Fibroblast of mammary gland (primary cell): ENCODE measurements around the gene SLC38A8.

ENCODE experiments used
- DNase-seq: peaks from one replicate; pipeline ENCODE4 v3.0.0-alpha.2; 2010; ENCODE audit warnings: low read depth
- H3K4me3 ChIP-seq: 2 replicates; pipeline ENCODE4 v1.5.1; 2011; ENCODE audit warnings: low read depth, mild to moderate bottlenecking, low read length, moderate library complexity; ENCODE audit not compliant: control insufficient read depth
- CTCF ChIP-seq: conservative IDR thresholded peaks from 2 replicates; pipeline ENCODE4 v1.5.1; 2011; ENCODE audit warnings: low read depth, low read length, inconsistent platforms; ENCODE audit not compliant: control insufficient read depth, insufficient read depth

SLC38A8 gene

DNA sequence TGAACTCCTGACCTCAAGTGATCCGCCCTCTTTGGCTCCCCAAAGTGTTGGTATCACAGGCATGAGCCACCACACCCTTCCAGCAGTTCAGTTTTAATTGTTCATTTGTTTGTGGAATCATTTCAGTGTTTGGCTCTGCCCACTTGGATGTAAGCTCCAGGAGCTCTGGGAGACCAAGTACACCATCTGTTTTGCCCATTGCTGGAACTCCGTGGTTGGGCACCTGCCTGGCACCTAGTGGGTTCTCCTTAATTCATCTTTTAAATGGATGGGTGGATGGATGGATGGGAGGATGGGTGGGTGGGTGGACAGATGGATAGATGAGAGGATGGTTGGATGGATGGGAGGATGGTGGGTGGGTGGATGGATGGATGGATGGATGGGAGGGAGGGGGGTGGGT lies 75.5 kb downstream of the SLC38A8 start:
- TF ChIP-seq CTCF: no peak
- DNase-seq: no peak
- no peak overlapping the region for H3K4me3 ChIP-seq

DNA sequence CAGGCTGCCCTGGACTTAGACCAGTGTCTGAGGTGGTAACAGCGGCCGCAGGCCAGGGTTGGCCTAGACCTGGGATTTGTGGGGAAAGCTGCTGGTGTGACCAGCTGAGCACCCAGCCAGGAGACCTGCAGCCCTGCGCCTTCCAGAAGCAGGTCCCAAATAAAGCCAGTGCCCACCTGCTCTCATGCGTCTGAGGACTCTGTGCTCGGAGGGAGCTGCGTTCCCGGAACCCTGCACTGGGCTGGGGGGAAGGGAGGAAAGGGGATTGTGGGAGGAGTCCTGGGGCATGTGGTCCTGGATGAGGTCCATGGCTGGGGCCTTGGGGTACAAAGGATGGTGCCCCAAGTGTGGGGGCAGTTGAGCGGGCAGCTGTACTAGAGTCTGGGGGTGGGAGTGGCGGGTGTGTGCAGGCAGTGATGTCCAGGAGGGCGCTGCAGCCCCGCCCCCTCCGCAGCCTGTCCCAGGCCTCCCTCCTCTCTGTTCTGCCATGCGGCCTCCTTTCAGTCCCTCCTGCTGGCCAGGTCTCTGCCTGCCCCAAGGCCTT lies 76.4 kb downstream of the SLC38A8 start:
- H3K4me3 ChIP-seq: no peak overlapping the region
- TF ChIP-seq CTCF: no peak
- DNase-seq: no peak

- TF ChIP-seq CTCF: no peak
- no peak for DNase-seq
- no peak overlapping the region for H3K4me3 ChIP-seq
These were observed 77.0 kb downstream of the SLC38A8 start for GRCh38 chr16:83965444-83966152.

DNA sequence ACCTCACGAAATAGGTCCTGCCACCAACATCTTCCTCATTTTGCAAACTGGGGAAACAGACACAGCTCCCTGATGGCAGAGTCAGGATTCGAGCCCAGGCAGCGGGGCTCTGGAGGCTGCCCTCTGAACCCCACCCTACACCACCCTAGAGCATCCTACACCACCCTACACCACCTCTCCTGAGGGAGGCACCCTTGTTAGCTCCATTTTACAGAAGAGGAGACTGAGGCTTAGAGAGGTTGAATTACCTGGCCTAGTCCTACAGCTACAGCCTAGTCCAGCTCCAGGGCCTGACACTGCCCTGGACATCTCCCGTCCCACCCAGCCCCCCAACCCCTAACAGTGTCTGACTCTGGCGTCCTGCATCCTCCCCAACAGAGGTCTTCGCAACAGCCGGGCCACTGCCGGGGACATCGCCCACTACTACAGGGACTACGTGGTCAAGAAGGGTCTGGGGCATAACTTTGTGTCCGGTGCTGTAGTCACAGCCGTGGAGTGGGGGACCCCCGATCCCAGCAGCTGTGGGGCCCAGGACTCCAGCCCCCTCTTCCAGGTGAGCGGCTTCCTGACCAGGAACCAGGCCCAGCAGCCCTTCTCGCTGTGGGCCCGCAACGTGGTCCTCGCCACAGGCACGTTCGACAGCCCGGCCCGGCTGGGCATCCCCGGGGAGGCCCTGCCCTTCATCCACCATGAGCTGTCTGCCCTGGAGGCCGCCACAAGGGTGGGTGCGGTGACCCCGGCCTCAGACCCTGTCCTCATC lies 77.7 kb downstream of the SLC38A8 start:
- H3K4me3 ChIP-seq: no peak overlapping the region
- TF ChIP-seq CTCF: no peak
- no peak for DNase-seq

GRCh38 chr16:83963277-83964119 lies 79.1 kb downstream of the SLC38A8 start:
- no peak for TF ChIP-seq CTCF
- H3K4me3 ChIP-seq: no peak overlapping the region
- no peak for DNase-seq

DNA sequence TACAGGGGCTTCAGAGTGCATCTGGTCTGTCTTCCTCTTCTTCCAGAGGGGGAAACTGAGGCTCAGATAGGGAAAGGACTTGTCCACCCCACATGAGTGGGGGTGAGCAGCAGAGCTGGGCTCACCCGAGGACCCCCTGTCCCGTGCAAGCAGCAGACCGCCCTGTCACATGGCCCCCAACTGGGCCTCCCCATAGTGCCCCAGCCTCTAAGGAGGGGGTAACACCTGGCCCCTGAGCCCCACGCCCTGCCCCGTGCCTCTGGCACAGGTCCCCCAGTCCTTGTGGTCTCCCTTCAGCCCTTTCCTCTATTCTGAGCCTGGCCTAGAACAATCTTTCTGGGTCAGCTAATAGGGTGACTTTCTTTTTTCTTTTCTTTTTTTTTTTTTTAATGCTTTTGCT lies 81.0 kb downstream of the SLC38A8 start:
- H3K4me3 ChIP-seq: no peak overlapping the region
- DNase-seq: no peak
- TF ChIP-seq CTCF: no peak
